ENCODE data around the gene KRTAP1-5.
"Not testable (repeated sequence)": the region's sequence is repeated elsewhere in the genome, so short reads cannot be mapped to it uniquely, and the experiment has no call there.

KRTAP1-5 gene

DNA sequence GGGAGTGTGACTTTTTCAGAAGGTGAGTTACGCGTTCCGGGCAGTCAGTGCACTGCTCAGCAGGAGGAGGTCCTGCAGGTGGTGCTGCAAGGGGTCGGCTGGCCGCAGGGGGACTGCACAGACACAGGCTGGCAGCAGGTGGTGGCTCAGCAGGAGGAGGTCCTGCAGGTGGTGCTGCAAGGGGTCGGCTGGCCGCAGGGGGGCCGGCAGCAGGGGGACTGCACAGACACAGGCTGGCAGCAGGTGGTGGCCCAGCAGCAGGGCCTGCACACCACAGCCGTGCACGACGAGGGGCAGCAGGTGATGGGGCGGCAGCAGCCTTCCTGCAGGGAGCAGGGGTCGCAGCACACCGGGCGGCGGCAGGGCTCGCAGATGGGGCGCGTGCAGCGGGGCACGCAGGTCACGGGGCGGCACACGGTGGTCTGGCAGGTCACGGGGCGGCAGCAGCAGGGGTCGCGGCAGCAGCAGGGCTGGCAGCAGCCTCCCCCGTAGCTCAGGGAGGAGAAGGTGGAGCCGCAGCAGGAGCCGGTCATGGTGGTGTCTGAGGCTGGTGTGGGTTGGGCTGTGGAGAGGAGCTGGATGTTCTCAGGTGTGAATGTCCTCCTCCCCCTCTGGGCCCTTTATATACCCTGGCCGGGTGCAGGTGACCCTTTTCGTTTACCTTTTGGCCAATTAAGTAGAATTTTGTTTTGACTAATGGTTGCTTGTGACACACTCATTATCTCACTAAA is 19.9 kb upstream of the KRTAP1-5 start, which contains the start of gene KRTAP2-1:
KRTAP2-1 (minus strand) TSS at position 582 of the 731 bp plus-strand sequence; CDS start at position 533, 49 bp downstream.
- not testable (repeated sequence) for DNase-seq

- DNase-seq = no peak
Measured at GRCh38 chr17:41042953-41043352, 15.9 kb upstream of the KRTAP1-5 start.

DNA sequence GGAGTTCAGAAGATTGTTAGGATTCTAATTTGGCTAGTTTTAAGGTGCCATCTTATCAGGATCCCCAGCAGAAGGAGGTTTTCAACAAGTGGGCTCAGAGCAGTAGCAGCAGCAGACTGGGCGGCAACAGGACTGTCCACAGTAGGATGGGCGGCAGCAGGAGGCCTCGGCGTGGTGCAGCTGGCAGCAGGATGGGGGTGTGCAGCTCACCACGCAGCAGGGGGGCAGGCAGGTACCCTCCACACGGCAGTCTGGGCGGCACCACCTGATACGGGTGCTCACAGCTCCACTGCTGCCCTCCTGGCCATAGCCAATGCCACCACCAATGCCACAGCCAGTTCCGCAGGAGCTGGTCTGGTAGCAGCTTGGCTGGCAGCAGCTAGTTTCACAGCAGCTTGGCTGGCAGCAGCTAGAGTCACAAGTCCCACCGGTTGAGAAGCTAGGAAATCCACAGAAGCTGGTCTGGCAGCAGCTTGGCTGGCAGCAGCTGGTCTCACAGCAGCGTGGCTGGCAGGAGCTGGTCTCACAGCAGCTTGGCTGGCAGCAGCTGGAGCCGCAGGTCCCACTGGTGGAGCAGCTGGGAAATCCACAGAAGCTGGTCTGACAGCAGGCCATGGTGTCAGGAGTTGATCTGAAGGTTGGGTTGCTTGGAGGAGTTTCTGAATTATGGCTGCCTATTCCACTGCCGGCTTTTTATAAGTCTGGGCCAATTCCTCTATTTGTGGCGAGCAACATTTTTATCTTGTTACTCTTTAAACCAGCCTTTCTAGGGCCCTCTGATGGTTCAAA is 14.0 kb upstream of the KRTAP1-5 start, which contains the start of gene KRTAP1-1:
KRTAP1-1 (minus strand) TSS at position 668 of the 789 bp plus-strand sequence; CDS start at position 615, 53 bp downstream.
- DNase-seq = not testable (repeated sequence)

DNA sequence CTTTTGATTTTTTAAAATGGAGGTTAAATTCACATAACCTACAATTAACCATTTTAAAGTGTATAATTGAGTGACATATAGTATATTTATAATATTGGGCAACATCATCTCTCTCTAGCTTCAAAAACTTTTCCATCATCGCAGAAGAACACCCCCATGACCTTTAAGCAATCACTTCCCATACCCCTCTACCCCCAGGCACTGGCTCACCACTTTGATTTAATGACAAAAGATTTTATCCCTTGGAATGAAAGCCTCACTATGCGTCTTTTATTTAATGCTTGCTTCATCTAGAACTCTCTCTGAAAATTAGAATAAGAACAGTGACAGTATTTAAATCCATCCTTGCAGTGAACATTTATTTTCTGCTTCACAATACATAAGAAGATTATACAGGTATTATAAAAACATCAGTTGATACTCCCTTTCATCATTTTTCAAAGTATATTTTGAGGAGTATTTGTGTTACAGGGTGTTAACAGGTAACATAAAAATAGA is 10.9 kb upstream of the KRTAP1-5 start:
- no peak for DNase-seq

- not testable (repeated sequence) for DNase-seq
Measured at GRCh38 chr17:41034346-41034935, 7.4 kb upstream of the KRTAP1-5 start, which contains the start of gene KRTAP1-3. Gene KRTAP1-3 (minus strand): TSS chr17:41034874. CDS start chr17:41034821, 53 bp downstream.

DNA sequence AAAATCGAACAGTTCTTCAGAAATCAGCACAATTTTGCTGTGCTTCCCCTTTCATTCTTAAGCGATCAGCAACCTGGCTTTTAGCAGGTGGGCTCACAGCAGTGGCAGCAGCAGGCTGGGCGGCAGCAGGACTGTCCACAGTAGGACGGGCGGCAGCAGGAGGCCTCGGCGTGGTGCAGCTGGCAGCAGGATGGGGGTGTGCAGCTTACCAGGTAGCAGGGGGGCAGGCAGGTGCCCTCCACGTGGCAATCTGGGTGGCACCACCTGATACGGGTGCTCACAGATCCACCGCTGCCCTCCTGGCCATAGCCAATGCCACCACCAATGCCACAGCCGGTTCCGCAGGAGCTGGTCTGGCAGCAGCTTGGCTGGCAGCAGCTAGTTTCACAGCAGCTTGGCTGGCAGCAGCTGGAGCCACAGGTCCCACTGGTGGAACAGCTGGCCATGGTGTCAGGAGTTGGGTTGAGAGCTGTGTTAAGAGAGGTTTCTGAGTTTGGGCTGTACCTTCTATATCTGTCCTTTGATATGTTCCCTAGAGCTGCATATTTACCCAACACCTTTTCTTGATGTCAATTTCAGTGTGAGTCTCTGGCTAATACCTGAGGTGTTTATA is 2.7 kb upstream of the KRTAP1-5 start, which contains the start of gene KRTAP1-4:
KRTAP1-4 (minus strand) TSS at position 563 of the 613 bp plus-strand sequence; CDS start at position 446, 117 bp downstream.
- no peak for DNase-seq

DNA sequence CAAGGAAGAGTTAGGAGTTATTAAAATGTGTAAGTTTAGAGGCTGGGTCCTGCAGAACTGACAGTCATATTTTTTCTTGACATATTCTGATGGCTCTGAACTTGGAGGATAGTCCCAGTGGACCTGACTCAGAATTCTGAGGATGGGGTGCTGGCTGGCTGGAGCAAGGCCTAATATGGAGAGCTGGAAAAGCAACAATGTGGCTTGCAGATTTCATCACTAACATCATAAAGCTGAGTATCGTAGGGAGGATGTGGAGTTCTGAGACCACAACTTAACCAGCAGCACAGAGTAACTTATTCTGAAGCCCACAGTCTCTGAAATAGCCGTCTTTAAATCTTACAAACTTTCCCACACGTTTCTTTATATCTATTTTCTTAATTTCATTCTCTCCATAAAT is 2.3 kb downstream of the KRTAP1-5 start:
- DNase-seq = no peak

DNA sequence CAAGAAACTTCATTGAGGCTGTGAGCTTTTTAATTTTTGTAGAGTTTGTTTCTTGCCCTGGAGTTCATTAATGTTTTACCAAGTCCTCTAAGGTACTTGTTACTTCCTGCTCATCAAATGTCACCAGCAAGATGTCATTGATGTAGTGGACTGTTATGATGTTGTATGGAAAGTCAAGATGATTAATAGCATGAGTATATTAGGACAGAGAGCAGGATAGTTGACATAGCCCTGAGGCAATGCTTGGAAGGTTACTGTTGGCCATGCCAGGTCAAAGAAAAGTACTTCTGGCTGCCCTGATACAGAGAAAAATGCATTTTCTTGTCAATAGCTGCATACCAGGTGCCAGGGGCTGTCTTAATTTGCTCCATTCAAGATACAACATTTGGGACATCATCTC is 6.7 kb downstream of the KRTAP1-5 start:
- no peak for DNase-seq

GRCh38 chr17:41019415-41019814 is 7.6 kb downstream of the KRTAP1-5 start:
- DNase-seq = no peak

- no peak for DNase-seq
Measured at GRCh38 chr17:41018541-41018940, 8.5 kb downstream of the KRTAP1-5 start.

DNA sequence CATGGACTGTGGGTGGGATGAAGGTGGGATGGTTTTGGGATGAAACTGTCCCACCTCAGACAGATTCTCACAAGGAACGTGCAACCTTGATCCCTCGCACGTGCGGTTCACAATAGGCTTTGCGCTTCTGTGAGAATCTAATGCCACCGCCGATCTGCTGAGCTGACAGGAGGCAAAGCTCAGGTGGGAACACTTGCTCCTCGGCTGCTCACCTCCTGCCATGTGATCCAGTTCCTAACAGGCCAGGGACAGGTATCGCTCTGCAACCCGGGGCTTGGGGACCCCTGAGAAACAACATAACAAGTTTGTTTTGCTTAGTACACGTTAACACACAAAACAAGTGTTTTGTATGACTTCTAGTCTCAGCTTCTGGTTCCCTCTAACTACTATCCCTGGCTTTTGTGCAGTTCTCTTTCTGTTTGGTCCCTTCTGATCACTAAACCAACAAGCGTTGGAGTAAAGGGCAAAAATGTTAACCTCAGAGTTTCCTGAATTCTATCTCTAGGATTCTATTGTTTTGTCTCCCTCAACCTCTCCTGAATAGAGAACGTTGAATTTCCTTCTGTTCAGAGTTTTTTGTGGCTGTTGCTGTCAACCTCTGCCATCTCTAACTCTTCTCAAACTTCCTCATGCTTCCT is 10.3 kb downstream of the KRTAP1-5 start:
- DNase-seq = no peak

DNA sequence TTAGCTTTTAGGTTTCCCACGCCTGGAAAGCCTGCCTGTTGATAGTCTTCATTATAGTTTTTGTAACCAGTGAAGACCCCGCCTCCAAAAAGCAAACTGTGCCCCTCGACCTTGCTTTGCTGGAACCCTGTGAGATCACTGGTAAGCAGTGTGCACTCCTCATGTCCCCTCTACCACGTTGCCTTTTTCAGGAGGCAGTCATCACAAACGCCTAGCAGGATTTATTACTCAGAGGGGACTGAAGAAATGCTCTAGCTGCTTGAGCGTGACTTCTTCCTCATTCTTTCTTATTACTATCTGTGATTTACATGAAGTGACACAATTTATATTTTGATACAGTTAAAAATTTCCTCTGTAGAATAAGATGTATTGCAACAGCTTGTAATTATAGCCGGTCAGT is 11.6 kb downstream of the KRTAP1-5 start:
- DNase-seq = no peak

- DNase-seq = no peak
Measured at GRCh38 chr17:41013606-41014005, 13.4 kb downstream of the KRTAP1-5 start.

GRCh38 chr17:41013181-41013580 is 13.8 kb downstream of the KRTAP1-5 start:
- no peak for DNase-seq

DNA sequence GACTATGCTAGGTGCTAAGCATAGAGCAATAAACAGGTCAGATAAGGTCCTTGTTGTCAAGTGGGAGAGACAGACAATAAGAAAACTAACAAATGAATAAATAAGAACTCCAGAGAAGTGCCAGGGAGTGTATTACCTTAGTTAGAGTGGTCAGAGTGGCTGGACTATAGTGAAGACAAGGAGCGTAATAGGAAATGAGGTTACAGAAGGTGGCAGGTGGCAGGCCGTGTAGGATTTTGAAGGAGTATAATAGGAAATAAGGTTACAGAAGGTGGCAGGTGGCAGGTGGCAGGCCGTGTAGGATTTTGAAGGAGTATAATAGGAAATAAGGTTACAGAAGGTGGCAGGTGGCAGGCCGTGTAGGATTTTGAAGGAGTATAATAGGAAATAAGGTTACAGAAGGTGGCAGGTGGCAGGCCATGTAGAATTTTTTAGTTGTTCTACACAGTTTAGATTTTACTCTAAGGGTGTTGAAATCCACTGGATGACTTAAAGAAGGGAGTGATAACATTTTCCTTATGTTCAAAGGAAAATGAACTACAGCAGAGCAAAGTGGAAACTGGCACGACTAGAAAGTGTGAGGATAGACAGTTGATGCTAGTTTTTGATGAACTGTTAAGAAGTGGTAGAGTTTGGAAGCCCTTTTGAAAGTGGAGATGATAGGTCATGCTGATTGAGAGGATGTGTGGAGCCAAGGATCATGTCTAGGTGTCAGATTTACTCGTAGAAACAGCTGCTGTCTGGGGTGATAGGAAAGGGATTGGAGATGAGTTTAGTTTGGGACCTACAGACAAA is 14.5 kb downstream of the KRTAP1-5 start:
- DNase-seq = no peak

- no peak for DNase-seq
Measured at GRCh38 chr17:41010441-41010840, 16.6 kb downstream of the KRTAP1-5 start.

GRCh38 chr17:41009936-41010335 is 17.1 kb downstream of the KRTAP1-5 start:
- no peak for DNase-seq

DNA sequence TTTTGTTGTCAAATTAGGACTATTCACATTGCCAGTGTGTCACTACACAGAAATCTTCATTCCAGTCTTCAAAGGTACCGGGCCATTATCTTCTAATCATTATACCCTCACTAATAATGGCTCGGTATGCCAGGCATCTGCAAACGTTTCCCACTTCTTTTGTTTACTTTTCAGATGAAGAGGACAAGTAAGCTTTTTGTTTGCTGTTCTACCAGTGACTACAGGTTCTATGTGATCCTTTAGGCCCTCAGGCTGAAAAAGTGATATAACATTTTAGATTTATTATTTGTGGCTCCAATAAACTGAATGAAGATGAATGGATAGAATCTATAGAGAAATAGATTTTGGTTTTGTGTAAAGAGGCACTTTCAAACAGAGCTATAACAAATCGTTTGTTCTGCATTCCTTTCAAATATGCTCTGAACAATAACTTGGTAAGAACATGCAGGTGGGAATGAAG is 17.7 kb downstream of the KRTAP1-5 start:
- no peak for DNase-seq

DNA sequence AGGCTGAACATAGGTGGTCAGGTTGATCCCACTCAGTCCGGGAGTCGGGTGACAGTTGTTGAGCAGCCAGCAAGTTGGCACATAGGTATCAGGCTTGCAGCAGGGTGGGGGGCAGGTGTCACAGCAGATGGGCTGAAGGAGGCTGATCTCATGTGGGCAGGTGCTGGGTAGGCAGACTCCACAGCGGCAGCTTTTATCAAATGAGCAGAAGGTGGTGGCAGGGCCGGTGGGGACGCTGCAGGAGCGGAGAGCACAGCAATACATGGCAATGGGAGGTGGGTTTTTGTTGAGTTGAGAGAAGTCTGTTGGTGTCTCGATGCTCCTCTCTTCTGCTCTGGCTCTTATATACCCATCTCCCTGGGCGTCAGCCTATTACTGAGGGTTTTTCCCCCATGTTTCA is 18.2 kb downstream of the KRTAP1-5 start, which contains the start of gene KRTAP3-1:
KRTAP3-1 (minus strand) TSS at position 318 of the 400 bp plus-strand sequence; CDS start at position 264, 54 bp downstream.
- no peak for DNase-seq

- DNase-seq = no peak
Measured at GRCh38 chr17:41004397-41004796, 22.6 kb downstream of the KRTAP1-5 start.

- no peak for DNase-seq
Measured at GRCh38 chr17:41003926-41004325, 23.1 kb downstream of the KRTAP1-5 start.

All from activated gamma-delta T cell treated with Interleukin-2 at 50 U/mL for 16 hours (primary cell).